HL-60/S4 treated with phorbol 12-myristate 13-acetate at 8.2 ng/mL for 4 days and 3 days (cell line): ENCODE measurements around the gene AP2A2.

Source experiments
- in situ Hi-C: fragments of 300-500 bp; cut with MboI; formaldehyde crosslinking; loops from 2 replicates; pipeline ENCODE4 v1.15.0; 2022; ENCODE audit warnings: low sequenced_read_pairs

AP2A2 gene

DNA sequence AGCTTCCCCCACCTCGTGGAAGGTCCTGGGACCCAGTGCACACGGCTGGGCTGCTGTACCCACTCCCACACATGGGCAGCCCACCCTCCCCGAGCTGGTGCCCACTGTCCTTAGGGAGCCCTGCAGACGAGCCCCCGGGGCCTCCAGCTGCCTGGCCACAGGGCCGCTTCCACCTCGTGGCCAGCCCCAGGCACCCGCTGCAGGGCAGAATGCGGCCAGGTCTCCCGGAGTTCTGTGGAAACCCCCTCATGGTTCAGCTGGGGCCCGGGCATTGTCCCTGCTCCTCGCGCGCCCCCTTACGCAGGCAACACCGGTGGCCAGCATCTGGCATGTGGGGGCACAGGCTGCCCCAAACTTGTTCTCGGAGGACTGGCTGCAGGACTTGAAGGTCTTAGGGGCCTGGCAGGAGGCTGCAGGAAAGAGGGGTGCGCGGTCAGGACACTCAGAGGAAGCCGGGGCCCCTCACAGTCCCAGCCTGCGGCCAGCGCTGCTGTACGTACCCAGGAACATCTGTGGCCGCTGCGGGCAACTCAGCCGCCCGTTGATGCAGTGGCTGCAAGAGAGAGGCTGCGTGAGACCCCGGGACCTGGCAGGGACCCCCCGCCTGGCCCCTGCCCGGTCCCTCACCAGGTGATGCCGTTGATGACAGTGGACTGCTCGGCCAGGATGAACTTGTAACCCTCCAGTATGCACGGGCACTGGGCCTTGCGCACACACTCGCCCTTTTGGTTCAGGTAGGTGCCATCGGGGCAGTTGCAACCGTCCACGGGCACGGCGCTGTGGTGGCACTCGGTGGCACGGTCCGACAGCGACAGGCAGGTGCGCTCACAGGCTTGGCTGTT is 101.2 kb downstream of the AP2A2 start:
- in situ Hi-C loops: no loop called here

DNA sequence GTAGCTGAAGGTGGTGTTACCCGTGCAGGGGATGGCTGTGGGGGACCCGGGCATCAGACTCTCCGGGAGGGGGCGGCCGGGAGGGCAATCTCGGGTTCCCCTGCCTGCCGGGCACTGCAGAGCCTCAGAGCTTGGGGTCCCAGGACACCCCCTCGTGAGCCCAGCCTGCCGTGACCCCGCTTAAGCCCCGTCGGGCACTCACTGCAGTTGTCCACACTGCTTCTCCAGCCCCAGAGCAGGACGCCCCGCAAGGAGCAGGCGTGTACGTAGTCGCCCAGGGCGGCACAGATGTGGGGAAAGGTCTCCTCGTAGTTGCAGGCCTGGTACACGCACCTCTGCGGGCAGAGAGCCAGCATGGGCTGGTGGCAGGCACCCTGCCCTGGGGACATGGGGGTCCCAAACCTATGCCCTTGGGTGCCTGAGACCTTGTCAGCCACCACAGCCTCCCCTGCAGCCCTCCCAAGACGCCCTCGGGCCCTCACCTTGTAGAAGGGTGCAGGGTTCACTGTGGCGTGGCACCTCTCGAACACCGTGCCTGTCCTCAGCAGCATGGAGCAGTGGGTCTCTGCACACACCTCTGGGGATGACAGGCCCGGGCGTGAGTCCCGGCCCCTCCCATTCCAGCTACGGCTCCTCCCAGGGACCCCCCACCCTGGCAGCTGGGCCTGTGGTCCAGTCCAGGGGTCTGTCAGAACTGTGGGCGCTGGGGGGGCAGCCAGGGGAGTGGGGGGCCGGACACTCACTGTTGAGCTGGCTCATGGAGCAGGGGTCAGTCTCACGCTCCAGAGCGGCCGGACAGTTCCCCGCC is 102.0 kb downstream of the AP2A2 start:
- in situ Hi-C loops: no loop called here

DNA sequence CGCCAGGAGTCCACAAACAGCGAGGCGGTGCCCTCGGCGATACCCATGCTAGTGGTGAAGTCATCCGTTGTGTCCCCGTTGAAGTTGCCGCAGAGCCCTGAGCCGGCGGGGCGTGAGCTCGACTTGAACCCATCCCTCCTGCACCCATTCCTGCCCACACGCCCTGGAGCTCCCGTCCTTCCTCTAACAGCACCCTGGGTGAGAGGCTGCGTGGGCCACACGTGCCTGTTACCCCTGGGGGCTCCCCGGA is 102.5 kb downstream of the AP2A2 start:
- in situ Hi-C loops: no loop called here

DNA sequence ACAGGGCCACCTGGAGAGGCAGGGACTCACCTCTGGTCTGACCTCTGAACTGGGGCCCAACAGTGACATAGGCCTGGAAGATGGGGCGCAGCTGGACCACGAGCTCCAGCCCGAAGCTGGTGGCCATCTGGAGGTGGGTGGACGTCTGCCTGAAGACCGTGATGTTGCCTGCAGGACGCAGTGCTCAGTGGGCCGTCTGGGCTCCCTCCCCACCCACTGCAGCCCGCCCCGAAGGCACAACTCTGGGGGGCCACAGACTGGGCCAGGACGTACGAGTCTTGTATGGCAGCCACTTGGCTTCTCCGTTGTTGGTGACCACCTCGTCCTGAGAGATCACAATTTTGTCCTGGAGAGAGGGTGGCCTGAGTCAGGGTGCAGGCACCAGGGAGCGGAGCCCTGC is 102.9 kb downstream of the AP2A2 start:
- in situ Hi-C loops: no loop called here

DNA sequence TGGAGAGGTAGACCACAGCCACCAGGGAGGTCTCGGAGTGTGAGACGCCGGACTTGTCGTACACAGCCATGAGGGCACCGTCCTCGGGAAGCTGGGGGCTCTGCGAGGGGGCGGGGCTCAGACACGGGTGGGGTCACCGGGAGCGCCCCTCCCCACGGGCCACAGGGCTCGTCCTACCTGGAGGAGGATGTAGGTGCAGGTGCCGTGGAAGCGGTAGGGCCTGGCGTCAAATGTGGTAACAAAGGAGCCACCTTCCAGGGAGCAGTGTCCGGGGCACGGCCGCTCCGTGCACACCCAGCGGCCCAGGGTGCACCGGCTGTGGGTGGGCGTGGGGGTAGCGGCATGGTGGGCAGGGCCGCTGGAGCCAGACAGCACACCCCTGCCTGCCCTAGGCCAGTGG is 103.4 kb downstream of the AP2A2 start:
- in situ Hi-C loops: no loop called here

DNA sequence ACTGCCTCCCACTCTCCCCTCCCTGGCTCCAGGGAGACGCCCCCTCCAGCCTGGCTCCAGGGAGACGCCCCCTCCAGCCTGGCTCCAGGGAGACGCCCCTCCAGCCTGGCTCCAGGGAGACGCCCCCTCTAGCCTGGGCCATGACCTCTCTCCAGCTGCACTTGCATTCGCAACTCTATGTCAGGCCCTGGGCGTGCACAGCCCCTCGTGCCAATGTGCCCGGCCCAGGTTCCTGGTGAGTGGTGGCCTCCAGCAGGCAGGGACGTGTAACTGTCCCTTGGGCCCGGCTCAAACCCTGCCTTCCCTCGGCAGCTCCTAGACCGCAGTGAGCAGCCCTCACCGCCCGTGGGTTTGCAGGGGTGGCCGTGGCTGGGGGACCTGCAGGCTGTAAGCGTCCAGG is 104.0 kb downstream of the AP2A2 start:
- in situ Hi-C loops: no loop called here

DNA sequence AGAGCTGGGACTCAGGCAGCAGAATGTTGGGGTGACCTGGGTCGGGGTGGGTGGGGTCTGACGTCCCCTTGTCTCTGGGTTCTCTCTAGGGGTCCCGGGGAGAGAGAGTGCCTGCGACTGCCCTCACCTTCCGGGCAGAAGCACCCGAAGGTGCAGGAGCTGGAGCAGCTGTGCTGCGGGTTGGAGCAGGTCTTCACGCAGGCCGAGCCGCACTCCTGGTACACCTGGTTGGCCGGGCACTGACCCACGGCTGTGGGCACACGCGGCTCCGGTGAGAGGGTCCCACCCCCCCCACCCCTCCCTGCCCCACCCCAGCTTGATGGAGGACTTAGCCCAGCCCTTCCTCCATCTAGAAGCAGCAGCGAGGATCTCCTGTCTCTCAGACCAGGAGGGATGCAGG is 104.4 kb downstream of the AP2A2 start:
- in situ Hi-C loops: no loop called here

DNA sequence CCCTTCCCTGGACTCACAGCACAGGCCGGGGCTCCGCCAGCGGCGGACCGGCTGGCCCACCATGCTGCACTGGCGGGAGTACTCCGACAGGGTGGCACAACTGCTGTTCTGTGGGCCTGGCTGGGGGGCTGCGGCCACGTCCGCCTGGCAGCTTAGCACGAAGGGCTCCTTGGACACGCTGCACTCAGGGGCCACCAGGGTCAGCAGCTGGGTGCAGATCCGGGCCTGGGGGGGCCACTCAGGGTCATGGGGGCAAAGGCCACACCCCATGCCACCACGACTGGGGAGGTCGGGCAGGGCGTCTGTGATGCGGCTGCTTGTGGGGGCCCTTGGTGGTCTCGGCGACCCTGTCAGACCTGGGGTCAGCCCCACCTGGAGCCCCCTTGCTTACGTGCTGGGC is 104.9 kb downstream of the AP2A2 start:
- in situ Hi-C loops: no loop called here

DNA sequence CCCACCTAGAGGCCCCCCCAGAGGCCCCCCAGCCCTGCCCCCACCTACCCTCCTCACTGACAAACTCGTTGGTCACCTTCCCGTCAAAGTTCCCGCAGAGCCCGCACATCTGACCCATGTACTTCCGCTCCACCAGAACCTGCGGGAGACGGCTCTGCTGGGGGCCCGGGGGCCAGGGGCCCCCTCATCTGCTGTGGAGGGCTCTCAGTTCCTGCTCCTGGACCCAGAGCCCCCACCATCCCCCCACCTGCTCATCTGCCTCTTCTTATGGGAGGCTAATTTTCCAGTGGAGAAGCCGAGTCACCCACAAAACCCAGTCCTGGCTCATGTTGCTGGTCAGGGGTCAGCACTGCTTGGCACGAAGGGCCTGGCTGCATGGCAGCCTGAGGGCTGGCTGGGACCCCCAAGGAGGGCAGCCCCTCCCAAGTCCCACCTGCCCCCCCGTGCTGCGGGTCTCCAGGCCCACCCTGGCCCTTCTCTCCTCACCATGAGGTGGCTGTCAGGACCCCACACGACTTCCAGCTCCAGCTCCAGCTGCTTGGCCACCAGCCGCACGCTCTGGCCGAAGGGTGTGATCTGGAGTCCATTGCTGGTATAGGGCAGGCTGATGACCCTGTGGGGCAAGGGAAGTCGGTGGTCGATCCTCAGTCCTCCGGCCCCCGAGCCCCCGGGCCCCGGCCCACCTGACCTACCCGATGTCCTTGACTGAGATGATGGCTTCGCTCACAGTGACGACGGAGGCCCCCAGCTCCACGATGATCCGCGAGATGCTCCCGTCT is 105.6 kb downstream of the AP2A2 start:
- in situ Hi-C loops: no loop called here

DNA sequence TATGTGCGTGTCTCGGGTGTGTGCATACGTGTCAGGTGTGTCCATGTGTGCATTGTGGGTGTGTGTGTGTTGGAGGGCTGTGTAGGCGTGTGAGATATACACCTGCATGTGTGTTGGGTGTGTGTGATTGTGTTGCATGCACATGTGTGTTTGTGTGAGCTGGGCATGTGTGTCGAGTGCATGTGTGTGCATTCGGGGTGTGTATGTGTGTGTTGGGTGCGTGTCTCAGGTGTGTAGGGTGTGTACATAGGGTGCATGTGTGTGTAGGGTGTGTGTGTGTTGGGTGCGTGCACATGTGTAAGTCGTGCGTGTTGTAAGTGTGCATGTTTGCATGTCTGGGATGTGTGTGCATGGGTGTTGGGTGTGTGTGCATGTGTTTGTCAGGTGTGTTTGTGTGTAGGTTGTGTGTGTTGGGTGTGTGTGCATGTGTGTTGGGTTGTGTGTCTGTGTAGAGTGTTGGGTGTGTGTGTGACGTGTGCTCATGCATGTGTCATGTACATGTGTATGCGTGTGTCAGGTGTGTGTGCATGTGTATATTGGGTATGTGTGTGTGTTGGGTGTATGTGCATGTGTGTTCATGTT is 106.7 kb downstream of the AP2A2 start:
- in situ Hi-C loops: no loop called here

DNA sequence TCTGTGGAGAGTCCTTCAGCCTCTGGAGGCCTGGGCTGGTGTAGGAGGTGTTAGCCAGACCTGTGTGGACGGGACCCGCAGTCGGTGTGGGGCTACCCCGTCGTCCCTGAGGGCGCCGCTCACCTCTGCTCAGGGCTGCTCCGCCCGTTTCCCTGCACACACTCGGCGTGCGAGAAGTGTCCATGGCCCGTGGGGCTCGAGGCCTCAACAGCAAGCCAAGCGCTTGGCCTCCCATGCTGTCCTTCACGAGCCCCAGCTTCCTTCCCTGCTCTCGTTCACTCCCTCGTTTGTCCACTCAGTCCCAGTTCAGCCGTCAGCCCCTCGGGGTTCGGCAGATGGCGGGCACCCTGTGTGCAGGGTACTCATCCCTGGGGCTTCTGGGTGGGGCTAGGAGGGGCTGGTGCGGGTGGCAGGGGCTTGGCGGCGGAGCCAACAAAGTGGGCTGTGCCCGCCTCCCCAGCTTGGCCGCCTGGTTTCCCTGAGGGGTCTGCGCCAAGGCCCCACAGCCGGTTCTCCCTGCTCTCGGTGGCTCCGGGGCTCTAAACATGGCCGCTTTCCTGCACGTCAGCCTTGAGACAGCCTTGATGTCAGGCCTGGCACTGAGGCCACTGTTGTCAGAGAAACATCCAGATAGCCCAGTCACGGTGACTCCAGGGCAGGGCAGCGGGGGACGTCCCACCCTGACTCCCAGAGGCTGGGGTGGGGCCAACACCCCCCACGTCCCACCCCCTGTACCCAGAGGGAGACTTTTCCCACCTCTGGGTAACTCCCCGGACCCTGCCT is 107.5 kb downstream of the AP2A2 start:
- in situ Hi-C loops: no loop called here

DNA sequence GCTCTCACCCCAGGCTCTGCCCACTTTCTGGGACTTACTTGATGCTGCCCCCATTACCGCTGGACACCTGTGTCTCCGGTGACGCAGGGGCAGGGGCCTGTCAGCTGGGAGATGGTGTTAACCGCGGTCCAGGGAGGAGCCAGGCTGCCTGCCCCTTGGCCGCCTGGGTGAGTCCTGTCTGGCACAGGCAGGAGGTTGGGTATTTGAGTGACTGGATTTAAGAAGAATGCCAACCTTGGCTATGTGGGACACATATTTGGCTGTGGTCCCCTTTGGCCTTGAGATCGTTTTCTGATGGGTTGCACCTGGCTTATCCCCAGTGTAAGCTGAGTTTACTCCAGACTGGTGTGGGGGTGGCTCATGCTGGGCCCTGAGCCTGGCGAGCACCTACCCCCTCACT is 108.3 kb downstream of the AP2A2 start:
- in situ Hi-C loops: no loop called here

DNA sequence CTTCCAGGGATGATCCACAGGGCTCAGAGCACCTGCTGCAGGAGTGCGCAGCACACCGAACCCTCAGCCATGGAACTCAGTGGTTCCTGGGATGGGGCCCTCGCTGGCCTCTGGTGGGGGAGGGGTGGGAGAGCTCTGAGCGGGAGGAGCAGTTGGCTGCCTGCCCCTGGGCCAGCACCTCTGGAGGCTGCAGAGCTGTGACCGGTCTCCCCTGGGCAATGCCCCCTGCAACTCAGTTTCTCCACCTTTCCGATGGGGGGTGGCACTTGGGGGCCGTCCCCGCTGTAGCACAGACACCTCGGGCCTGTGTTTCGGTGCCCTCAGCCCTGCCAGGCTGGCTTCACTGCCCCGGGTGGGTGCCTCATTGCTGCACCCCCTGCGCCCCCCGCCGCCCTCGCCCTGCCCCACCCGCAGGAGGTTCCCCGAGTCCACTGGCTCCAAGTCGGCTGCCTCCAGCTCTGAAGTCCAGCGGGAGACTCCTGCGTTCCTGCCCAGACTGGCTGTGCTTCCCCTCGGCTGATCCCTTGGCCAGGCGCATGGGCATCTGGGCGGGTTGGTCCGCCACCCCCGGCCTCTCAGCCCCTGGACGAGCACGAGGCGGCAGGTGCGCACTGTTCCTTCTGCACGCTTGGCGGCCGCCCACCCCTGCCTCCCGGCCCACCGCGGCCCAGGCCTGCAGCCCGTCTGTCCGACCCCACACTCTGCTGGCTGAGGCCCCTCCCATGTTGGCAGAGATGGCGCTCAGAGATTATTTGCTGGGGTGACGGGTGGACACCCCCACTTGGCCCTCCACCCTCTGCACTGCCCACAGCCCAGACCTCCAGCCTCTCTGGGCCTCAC is 109.0 kb downstream of the AP2A2 start:
- in situ Hi-C loops: no loop called here

DNA sequence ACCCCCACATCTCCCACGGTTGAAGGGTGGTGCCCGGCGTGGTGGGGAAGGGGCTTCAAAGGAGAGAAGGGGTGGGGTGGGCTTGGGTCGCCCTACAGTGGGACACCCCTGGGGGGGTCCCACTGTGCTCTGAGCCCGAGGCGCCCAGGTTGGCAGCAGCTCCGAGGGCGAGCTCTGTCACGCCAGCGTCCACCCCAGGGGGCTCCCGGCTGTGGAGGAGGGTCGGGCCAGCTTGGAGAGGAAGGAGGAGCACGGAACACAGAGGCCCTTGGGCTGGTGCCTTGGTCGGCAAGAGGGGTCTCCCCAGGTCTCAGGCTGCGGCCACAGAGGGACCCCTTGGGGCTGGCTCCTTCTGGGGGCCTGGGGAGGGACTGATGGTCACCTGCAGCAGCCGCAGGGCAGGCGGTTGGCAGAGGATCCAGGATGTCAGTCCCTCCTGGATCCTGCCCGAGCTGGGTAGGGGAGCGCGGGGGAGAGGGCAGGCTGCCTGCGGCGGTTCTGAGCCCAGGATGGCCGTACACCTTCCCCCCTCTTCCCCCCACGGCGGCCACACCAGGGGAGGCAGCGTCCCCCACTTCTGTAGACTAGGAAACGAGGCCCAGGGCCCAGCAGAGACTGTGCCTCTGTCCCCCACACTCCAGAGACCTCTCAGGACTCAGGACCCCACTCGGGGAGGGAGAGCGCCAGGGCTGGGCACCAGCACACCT is 110.1 kb downstream of the AP2A2 start:
- in situ Hi-C loops: no loop called here

DNA sequence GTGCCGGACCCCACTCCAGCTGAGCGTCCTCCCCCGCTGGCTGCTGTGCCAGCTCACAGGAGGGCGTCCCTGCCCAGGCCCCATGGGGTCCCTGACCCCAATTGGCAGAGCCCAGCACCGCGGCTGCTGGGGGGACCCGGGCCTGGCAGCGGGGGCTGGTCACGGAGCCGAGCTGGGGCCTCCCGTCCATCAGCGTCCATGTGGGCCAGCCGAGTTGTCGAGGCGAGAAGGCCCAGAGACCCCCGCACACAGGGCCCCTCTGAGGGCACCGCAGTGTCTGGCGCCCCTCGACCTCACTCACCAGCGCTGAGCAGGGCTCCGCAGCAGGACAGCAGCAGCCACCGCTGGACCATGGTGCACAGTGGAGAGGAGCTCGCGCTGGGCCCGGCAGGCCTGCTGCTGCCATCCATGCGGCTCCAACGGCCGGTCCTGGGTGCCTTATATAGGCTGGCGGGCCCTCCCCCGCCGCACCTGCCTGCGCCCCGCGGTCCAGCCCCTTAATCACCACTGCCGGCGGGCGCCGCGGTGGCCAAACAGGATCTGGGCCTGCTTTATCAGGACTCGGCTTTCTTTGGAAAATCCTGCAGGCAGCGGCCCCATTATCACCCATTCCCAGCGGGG is 110.7 kb downstream of the AP2A2 start, which contains the start of gene MUC6:
Gene MUC6 (minus strand): TSS at position 416 of the 621 bp plus-strand sequence. CDS start 63 bp downstream, at position 353.
- in situ Hi-C loops: no loop called here

DNA sequence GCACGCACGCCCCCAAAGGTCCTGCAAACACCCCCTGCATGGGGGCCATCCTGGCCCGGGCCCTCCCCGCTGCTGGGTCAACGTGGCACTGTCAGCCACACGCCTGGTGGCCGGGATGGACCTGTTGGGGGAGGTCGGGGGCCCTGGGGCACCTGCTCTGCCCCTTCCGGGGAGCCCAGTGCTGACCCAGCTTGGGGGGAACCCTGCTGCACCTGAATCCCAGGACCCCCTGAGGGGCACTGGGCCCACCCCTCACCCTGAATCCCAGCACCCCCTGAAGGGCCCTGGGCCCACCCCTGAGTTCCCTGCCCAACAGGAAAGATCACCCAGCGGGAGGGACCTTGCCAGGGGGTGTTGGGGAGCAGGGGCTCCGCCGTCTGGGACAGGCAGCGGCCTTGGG is 111.3 kb downstream of the AP2A2 start:
- in situ Hi-C loops: no loop called here

DNA sequence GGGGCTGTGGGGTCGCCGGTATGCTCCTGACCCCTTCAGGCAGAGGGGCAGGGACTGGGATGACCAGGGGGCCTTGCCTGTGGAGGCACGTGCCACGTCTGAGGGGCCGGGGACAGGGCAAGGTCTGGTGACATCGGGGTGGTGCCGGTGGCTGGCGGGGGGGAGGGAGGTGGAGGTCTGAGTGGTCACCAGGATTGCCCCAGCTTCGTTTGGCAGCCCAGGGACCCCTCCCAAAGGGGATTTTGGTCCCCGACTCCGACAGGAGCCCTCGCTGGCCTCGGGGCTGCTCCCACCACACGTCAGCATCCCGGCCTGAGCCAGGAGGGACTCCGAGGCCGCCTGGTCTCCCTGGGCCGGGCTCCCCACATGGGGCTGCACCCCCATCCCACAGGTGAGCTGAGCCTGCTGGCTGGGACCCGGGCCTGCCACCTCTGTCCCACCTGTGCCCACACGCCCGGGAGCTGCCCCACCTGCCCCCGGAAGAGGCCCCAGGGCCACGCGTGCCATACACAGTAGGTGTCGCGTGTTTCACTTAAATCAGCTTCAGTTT is 111.9 kb downstream of the AP2A2 start:
- in situ Hi-C loops: no loop called here

DNA sequence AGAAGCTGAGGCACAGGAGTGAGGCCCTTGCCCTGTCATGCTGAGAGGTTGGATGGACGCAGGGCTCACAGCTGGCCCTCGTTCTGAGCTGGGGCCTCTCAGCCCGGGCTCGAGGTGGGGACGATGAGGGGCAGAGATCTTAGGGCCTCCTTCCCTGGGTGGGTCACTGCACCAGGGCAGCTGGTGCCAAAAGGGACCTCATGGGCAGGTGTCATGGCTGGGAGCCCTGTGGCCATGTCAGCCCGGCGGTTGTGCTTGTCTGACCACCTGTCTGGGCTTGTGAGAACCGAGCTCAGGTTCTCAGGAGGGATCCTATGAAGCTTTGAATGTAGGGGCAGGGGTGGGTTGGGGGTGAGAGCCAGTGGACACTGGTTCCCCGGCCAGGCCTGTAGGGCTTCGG is 112.7 kb downstream of the AP2A2 start:
- in situ Hi-C loops: no loop called here
